Putamen (tissue), 1 donor: ENCODE results near the gene CLDN9.

Experiments used
- DNase-seq: peaks from one replicate; pipeline ENCODE4 v3.0.0-alpha.2; 2016; ENCODE audit warnings: low spot score

Gene CLDN9

GRCh38 chr16:3012828-3013420 is at the start of gene CLDN9:
TSS of gene CLDN9 (plus strand) at chr16:3012923. CDS start at chr16:3013363, 440 bp downstream.
- DNase-seq: no peak

- no peak for DNase-seq
Measured at GRCh38 chr16:2963074-2963722, 49.5 kb upstream of the CLDN9 start.

GRCh38 chr16:2963723-2964474 is 48.8 kb upstream of the CLDN9 start, which contains the start of gene KREMEN2:
TSS of gene KREMEN2 (plus strand) at chr16:2964275. CDS start at chr16:2964521, 246 bp downstream.
- no peak for DNase-seq

GRCh38 chr16:2964475-2965336 is 48.0 kb upstream of the CLDN9 start:
- DNase-seq: no peak

GRCh38 chr16:2966043-2966807 is 46.5 kb upstream of the CLDN9 start:
- DNase-seq: no peak

GRCh38 chr16:2966808-2967191 is 45.9 kb upstream of the CLDN9 start:
- DNase-seq: no peak

GRCh38 chr16:2967211-2967631 is 45.5 kb upstream of the CLDN9 start:
- DNase-seq: no peak

GRCh38 chr16:2967721-2968161 is 45.0 kb upstream of the CLDN9 start:
- no peak for DNase-seq

- no peak for DNase-seq
Measured at GRCh38 chr16:2968368-2968737, 44.4 kb upstream of the CLDN9 start.

GRCh38 chr16:2968738-2969544 is 43.8 kb upstream of the CLDN9 start, which contains the start of gene PAQR4:
TSS of gene PAQR4 (plus strand) at chr16:2969348. CDS start at chr16:2969675, 327 bp downstream.
- DNase-seq: peak; percentile 90

- peak; percentile 73 for DNase-seq
Measured at GRCh38 chr16:2969545-2970521, 42.9 kb upstream of the CLDN9 start.

- no peak for DNase-seq
Measured at GRCh38 chr16:2970563-2970962, 42.2 kb upstream of the CLDN9 start.

GRCh38 chr16:2971134-2971984 is 41.4 kb upstream of the CLDN9 start:
- no peak for DNase-seq

GRCh38 chr16:2971985-2972784 is 40.5 kb upstream of the CLDN9 start:
- no peak for DNase-seq

- peak; percentile 63 for DNase-seq
Measured at GRCh38 chr16:2973093-2973492, 39.6 kb upstream of the CLDN9 start.

- no peak for DNase-seq
Measured at GRCh38 chr16:2973605-2974318, 39.0 kb upstream of the CLDN9 start.
